Liver (tissue), 3 donors: Measurements from ENCODE around the gene TBC1D1.

ENCODE experiments used
- RXRA ChIP-seq, 2 donors: IDR thresholded peaks; 2 replicates each; pipeline ENCODE4 v1.6.1; 2017 to 2018; ENCODE audit warnings: antibody characterized with exemption in 2 of 2, mild to moderate bottlenecking in 1 of 2
- TF ChIP-seq, protein P1 (sequence below): IDR thresholded peaks from 2 replicates; pipeline ENCODE4 v1.6.1; 2016; ENCODE audit warnings: antibody characterized with exemption
- TF ChIP-seq, protein P2 (sequence below): fragments of 150-350 bp; IDR thresholded peaks from 2 replicates; pipeline ENCODE4 v1.5.1; 2017; ENCODE audit warnings: improper control_type of control experiment, low read depth, low read length; ENCODE audit not compliant: missing input control
- donor health status: healthy.
- donor health status: healthy.

DNA sequence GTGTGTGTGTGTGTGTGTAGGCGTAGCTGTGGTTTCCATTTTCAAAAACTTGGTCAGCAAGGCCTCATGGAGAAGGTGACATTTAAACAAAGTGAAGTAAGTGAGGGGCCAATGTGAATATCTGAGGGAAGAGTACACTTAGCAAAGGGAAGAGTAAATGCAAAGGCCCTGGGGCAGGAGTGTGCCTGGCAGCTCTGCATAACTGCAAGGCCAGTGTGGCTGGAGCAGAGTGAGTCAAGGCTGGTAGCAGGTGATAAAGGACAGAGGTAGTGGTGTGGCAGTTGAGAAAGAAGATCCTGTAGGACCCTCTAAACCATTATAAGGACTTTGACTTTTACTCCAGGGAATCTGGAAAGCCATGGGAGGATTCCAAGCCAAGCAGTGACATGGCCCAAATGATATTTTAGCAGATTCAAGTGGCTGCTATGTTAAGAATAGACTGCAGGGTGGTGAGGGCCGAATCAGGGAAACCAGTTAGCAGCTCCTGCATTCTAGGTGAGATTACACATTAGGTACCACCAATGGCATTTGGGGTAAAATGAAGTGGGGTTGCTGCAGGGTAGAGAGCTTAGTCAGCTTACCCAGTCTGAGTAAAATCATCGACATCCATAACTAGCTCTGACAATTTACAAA, 5.9 kb upstream of the TBC1D1 start:
- TF ChIP-seq, protein P1, sequence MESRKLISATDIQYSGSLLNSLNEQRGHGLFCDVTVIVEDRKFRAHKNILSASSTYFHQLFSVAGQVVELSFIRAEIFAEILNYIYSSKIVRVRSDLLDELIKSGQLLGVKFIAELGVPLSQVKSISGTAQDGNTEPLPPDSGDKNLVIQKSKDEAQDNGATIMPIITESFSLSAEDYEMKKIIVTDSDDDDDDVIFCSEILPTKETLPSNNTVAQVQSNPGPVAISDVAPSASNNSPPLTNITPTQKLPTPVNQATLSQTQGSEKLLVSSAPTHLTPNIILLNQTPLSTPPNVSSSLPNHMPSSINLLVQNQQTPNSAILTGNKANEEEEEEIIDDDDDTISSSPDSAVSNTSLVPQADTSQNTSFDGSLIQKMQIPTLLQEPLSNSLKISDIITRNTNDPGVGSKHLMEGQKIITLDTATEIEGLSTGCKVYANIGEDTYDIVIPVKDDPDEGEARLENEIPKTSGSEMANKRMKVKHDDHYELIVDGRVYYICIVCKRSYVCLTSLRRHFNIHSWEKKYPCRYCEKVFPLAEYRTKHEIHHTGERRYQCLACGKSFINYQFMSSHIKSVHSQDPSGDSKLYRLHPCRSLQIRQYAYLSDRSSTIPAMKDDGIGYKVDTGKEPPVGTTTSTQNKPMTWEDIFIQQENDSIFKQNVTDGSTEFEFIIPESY, result no peak
- TF ChIP-seq, protein P2, sequence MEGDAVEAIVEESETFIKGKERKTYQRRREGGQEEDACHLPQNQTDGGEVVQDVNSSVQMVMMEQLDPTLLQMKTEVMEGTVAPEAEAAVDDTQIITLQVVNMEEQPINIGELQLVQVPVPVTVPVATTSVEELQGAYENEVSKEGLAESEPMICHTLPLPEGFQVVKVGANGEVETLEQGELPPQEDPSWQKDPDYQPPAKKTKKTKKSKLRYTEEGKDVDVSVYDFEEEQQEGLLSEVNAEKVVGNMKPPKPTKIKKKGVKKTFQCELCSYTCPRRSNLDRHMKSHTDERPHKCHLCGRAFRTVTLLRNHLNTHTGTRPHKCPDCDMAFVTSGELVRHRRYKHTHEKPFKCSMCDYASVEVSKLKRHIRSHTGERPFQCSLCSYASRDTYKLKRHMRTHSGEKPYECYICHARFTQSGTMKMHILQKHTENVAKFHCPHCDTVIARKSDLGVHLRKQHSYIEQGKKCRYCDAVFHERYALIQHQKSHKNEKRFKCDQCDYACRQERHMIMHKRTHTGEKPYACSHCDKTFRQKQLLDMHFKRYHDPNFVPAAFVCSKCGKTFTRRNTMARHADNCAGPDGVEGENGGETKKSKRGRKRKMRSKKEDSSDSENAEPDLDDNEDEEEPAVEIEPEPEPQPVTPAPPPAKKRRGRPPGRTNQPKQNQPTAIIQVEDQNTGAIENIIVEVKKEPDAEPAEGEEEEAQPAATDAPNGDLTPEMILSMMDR, result no peak
- TF ChIP-seq RXRA (IDR thresholded peaks at IDR 0.05), result no peak
